ENCODE results near the gene C2CD2. TPM values are rescaled to one million over a fixed set of nuclear protein-coding genes. Genes with fewer than 3 reads are reported as not detected.

Gene C2CD2
- 100 to 1,000 TPM; 178 to 439 (median 297) TPM for total RNA-seq
- 100 to 1,000 TPM; 175 to 284 (median 180) TPM for polyA plus RNA-seq
- long read RNA-seq, donor 1, full-length matches to known transcripts: 33 of 33 reads
- long read RNA-seq, donor 1, partial matches to known transcripts: 0 of 33 reads
- long read RNA-seq, donor 1, other reads (novel, unspliced or antisense): 0 of 33 reads
- long read RNA-seq, donor 2, full-length matches to known transcripts: 23 of 35 reads
- long read RNA-seq, donor 2, partial matches to known transcripts: 12 of 35 reads
- long read RNA-seq, donor 2, other reads (novel, unspliced or antisense): 0 of 35 reads
- long read RNA-seq, donor 3, full-length matches to known transcripts: 4 of 9 reads
- long read RNA-seq, donor 3, partial matches to known transcripts: 5 of 9 reads
- long read RNA-seq, donor 3, other reads (novel, unspliced or antisense): 0 of 9 reads
- long read RNA-seq, donor 4, partial matches to known transcripts: 2 of 29 reads
- long read RNA-seq, donor 4, other reads (novel, unspliced or antisense): 27 of 29 reads
- long read RNA-seq, donor 5, full-length matches to known transcripts: 301 of 517 reads
- long read RNA-seq, donor 5, partial matches to known transcripts: 86 of 517 reads
- long read RNA-seq, donor 5, other reads (novel, unspliced or antisense): 130 of 517 reads
- long read RNA-seq, donor 6, partial matches to known transcripts: 3 of 20 reads
- long read RNA-seq, donor 6, other reads (novel, unspliced or antisense): 17 of 20 reads
- long read RNA-seq, donor 7, full-length matches to known transcripts: 8 of 8 reads
- long read RNA-seq, donor 7, partial matches to known transcripts: 0 of 8 reads
- long read RNA-seq, donor 7, other reads (novel, unspliced or antisense): 0 of 8 reads
- long read RNA-seq, donor 8, full-length matches to known transcripts: 31 of 31 reads
- long read RNA-seq, donor 8, partial matches to known transcripts: 0 of 31 reads
- long read RNA-seq, donor 8, other reads (novel, unspliced or antisense): 0 of 31 reads
- long read RNA-seq, donor 9, full-length matches to known transcripts: 9 of 9 reads
- long read RNA-seq, donor 9, partial matches to known transcripts: 0 of 9 reads
- long read RNA-seq, donor 9, other reads (novel, unspliced or antisense): 0 of 9 reads
- long read RNA-seq, donor 10, full-length matches to known transcripts: 11 of 11 reads
- long read RNA-seq, donor 10, partial matches to known transcripts: 0 of 11 reads
- long read RNA-seq, donor 10, other reads (novel, unspliced or antisense): 0 of 11 reads

DNA sequence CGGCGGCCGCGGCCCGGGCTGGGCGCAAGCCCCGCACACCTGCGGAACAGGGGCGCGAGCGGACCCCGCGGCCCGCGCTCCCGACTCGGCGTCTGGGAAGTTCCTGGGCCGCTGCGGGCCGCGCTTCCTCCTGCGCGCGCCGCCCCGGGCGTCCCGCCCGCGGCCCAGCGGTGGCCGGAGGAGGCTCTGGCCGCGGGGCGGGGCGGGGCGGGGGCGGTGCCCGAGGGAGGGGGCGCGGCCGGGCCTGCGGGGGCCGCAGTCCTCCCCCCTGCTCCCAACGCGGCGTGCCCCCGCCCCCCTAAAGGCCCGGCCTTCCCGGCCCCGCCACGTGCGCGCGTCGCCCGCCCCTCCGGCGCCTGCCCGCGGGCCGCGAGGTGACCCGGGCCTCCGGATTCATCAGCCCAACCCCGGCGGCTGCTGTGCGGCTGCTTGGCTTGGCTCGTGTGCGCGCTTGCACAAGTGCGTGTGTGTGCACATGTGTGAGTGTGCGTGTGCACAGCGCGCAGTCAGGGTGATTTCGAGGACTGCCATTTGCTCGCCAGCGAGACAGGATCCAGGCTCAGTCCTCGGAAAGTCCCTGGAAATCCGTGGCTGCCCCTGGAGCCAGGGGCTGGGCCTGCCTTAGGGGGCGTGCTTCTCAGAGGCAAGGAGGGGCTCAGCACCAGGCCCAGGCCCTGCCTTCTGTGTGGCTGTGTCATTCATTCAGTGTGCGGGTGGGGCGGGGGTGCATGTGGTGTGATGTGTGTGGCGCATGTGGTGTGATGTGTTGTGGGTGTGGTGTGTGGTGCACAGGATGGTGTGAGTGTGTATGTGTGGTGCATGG is at the start of gene C2CD2:
C2CD2 (minus strand) TSS at position 188 of the 823 bp plus-strand sequence. CDS start 370 bp downstream, outside the sequence.
- Histone ChIP-seq H3K9me3 (replicated peaks in 1 of 3) (no peaks in the 10 kb centered on the region), H3K4me1 (replicated peaks in 1 of 2) (peaks cover 62 to 64% of the 10 kb centered on the region in 2 donors), H3K27ac (peak within 1 kb of the TSS; percentile 81 to 97 (median 96)), H3K27me3 (no peaks in the 10 kb centered on the region), H3K36me3 (replicated peaks in 1 of 2) (peaks cover 0 to 3% of the 10 kb centered on the region in 2 donors), H3K4me3 (peak within 1 kb of the TSS; percentile 19 to 99 (median 88))
- 4 to 49% (median 19%) methylated on average over 2 to 79 of the region's 85 CpGs for WGBS, 4 donors
- intact Hi-C loops (cut with DNase I): loop anchor here in 1 of 2 donors (10.0 kb wide), 1 partner anchor 51 kb away; no protein-coding TSS in a partner anchor
- peak; percentile 85 to 87 for TF ChIP-seq POLR2A (IDR thresholded peaks at IDR 0.05)
- TF ChIP-seq, protein P1, sequence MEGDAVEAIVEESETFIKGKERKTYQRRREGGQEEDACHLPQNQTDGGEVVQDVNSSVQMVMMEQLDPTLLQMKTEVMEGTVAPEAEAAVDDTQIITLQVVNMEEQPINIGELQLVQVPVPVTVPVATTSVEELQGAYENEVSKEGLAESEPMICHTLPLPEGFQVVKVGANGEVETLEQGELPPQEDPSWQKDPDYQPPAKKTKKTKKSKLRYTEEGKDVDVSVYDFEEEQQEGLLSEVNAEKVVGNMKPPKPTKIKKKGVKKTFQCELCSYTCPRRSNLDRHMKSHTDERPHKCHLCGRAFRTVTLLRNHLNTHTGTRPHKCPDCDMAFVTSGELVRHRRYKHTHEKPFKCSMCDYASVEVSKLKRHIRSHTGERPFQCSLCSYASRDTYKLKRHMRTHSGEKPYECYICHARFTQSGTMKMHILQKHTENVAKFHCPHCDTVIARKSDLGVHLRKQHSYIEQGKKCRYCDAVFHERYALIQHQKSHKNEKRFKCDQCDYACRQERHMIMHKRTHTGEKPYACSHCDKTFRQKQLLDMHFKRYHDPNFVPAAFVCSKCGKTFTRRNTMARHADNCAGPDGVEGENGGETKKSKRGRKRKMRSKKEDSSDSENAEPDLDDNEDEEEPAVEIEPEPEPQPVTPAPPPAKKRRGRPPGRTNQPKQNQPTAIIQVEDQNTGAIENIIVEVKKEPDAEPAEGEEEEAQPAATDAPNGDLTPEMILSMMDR (IDR thresholded peaks at IDR 0.05): peak in 2 of 6 experiments; percentile 6 to 12
- DNase-seq: peak; percentile 80 to 89 (median 84)

- no peak overlapping the region for H3K4me3 ChIP-seq
- intact Hi-C loops (cut with DNase I): loop anchor here (5.0 to 10.0 kb wide), 2 partner anchors 46 to 48 kb away; partner anchors contain the start of gene C2CD2 (in 1 of the 2)
- H3K27me3 ChIP-seq: no peaks in the 10 kb centered on the region
- H3K4me1 ChIP-seq (replicated peaks in 1 of 2): peaks cover 11 to 18% of the 10 kb centered on the region in 2 donors
- peak overlapping the region; percentile 19 to 89 (median 66) for H3K27ac ChIP-seq
- no peaks in the 10 kb centered on the region for H3K36me3 ChIP-seq (replicated peaks in 1 of 2)
- WGBS, 4 donors: 75 to 85% (median 80%) methylated on average over 4 of the region's 4 CpGs
- DNase-seq: no peak
- TF ChIP-seq POLR2A (IDR thresholded peaks at IDR 0.05): no peak
- TF ChIP-seq, protein P1 (IDR thresholded peaks at IDR 0.05): no peak
- H3K9me3 ChIP-seq (replicated peaks in 1 of 3): no peaks in the 10 kb centered on the region
These were observed 49.2 kb upstream of the C2CD2 start for GRCh38 chr21:42003051-42003461.

- H3K27me3 ChIP-seq: no peaks in the 10 kb centered on the region
- peaks cover 11 to 18% of the 10 kb centered on the region in 2 donors for H3K4me1 ChIP-seq (replicated peaks in 1 of 2)
- peak overlapping the region; percentile 19 to 89 (median 66) for H3K27ac ChIP-seq
- intact Hi-C loops (cut with DNase I): loop anchor here (5.0 to 10.0 kb wide), 2 partner anchors 45 to 48 kb away; partner anchors contain the start of gene C2CD2 (in 1 of the 2)
- DNase-seq: peak; percentile 75 to 90 (median 88)
- no peaks in the 10 kb centered on the region for H3K36me3 ChIP-seq (replicated peaks in 1 of 2)
- no peak overlapping the region for H3K4me3 ChIP-seq
- TF ChIP-seq, protein P1 (IDR thresholded peaks at IDR 0.05): no peak
- peak in 1 of 2 donors; percentile 59 for TF ChIP-seq POLR2A (IDR thresholded peaks at IDR 0.05)
- 41 to 63% (median 54%) methylated on average over 14 of the region's 14 CpGs for WGBS, 4 donors
- no peaks in the 10 kb centered on the region for H3K9me3 ChIP-seq (replicated peaks in 1 of 3)
These were observed 48.7 kb upstream of the C2CD2 start for GRCh38 chr21:42002421-42002958.

Measured in adrenal gland (tissue), 19 donors.